DOHH2 (cell line): ENCODE results near the gene TAF1.

Source experiments
- CTCF ChIP-seq: fragments of 200-600 bp; sonication (generic); IDR thresholded peaks from one replicate; pipeline ENCODE4 v1.5.1; 2014; ENCODE audit warnings: antibody characterized with exemption, mild to moderate bottlenecking, low read depth, low read length; ENCODE audit not compliant: poor library complexity, severe bottlenecking
- EZH2phosphoT487 ChIP-seq: fragments of 200-600 bp; sonication (generic); IDR thresholded peaks from 2 replicates; pipeline ENCODE4 v1.6.1; 2017; ENCODE audit warnings: borderline replicate concordance, mild to moderate bottlenecking, antibody characterized with exemption, low read length, moderate library complexity, mixed read lengths

- TF ChIP-seq CTCF (no peak), EZH2phosphoT487 (no peak)
Measured at GRCh38 chrX:71510161-71510560, 144.0 kb downstream of the TAF1 start.
